SH-SY5Y (cell line): ENCODE data around the gene BST1.

ENCODE experiments used
- GATA2 ChIP-seq: IDR thresholded peaks from 2 replicates; pipeline ENCODE4 v1.6.1; 2011; ENCODE audit warnings: mild to moderate bottlenecking, low read depth, low read length
- GATA3 ChIP-seq: IDR thresholded peaks from 2 replicates; pipeline ENCODE4 v1.6.1; 2011; ENCODE audit warnings: low read depth, mild to moderate bottlenecking, low read length, moderate library complexity

Gene BST1

GRCh38 chr4:15668566-15669435, 34.1 kb upstream of the BST1 start:
- TF ChIP-seq GATA3, result no peak
- no peak for TF ChIP-seq GATA2

GRCh38 chr4:15670576-15670975, 32.3 kb upstream of the BST1 start:
- TF ChIP-seq GATA2 (no peak), GATA3 (no peak)

GRCh38 chr4:15672101-15672500, 30.8 kb upstream of the BST1 start:
- TF ChIP-seq GATA2 (no peak), GATA3 (no peak)

- TF ChIP-seq GATA3 (no peak), GATA2 (no peak)
Observed at GRCh38 chr4:15673337-15673736, 29.5 kb upstream of the BST1 start.

- TF ChIP-seq GATA2, result no peak
- no peak for TF ChIP-seq GATA3
Observed at GRCh38 chr4:15674046-15674445, 28.8 kb upstream of the BST1 start.

- TF ChIP-seq GATA3 (no peak), GATA2 (no peak)
Observed at GRCh38 chr4:15674926-15675325, 27.9 kb upstream of the BST1 start.

GRCh38 chr4:15675356-15675755, 27.5 kb upstream of the BST1 start:
- TF ChIP-seq GATA3 (no peak; the same call in 1 of the 2 replicates), GATA2 (no peak)

GRCh38 chr4:15676039-15676438, 26.8 kb upstream of the BST1 start:
- TF ChIP-seq GATA2 (no peak), GATA3 (no peak)

GRCh38 chr4:15676899-15677298, 26.0 kb upstream of the BST1 start:
- TF ChIP-seq GATA2 (no peak), GATA3 (no peak)

- no peak for TF ChIP-seq GATA2
- TF ChIP-seq GATA3, result no peak
Observed at GRCh38 chr4:15677507-15677988, 25.3 kb upstream of the BST1 start.

GRCh38 chr4:15681067-15681371, 21.8 kb upstream of the BST1 start:
- TF ChIP-seq GATA3, result no peak
- TF ChIP-seq GATA2, result no peak

GRCh38 chr4:15681372-15682241, 21.3 kb upstream of the BST1 start, which contains the start of gene FAM200B:
Gene FAM200B (plus strand): TSS chr4:15681827. CDS start chr4:15686978, 5,151 bp downstream.
- TF ChIP-seq GATA3, result no peak
- no peak for TF ChIP-seq GATA2

GRCh38 chr4:15682242-15683142, 20.4 kb upstream of the BST1 start:
- no peak for TF ChIP-seq GATA2

- TF ChIP-seq GATA2 (no peak), GATA3 (no peak)
Observed at GRCh38 chr4:15683143-15683495, 19.7 kb upstream of the BST1 start.

GRCh38 chr4:15684498-15684897, 18.4 kb upstream of the BST1 start:
- TF ChIP-seq GATA3 (no peak), GATA2 (no peak)
